GM20431 (cell line): ENCODE data around the gene LHB.

ENCODE experiments used
- in situ Hi-C: fragments of 300-500 bp; cut with MseI, MboI; formaldehyde crosslinking; loops from one replicate; pipeline ENCODE4 v1.15.0; 2020; ENCODE audit warnings: low sequenced_read_pairs; ENCODE audit not compliant: unreplicated experiment

The LHB gene

GRCh38 chr19:48988286-48988685 lies 28.6 kb downstream of the LHB start:
- in situ Hi-C loops, result no loop called here

GRCh38 chr19:48987323-48987722 lies 29.6 kb downstream of the LHB start:
- in situ Hi-C loops, result no loop called here

GRCh38 chr19:48986211-48986610 lies 30.7 kb downstream of the LHB start:
- in situ Hi-C loops, result no loop called here

- in situ Hi-C loops, result no loop called here
These were observed 31.2 kb downstream of the LHB start for GRCh38 chr19:48985711-48986110.

GRCh38 chr19:48982280-48982679 lies 34.6 kb downstream of the LHB start:
- in situ Hi-C loops, result no loop called here

GRCh38 chr19:48977061-48977460 lies 39.8 kb downstream of the LHB start:
- in situ Hi-C loops, result no loop called here

GRCh38 chr19:48975947-48976847 lies 40.7 kb downstream of the LHB start:
- in situ Hi-C loops, result no loop called here

- in situ Hi-C loops, result no loop called here
These were observed 45.9 kb downstream of the LHB start for GRCh38 chr19:48970923-48971395.

GRCh38 chr19:48970139-48970766 lies 46.6 kb downstream of the LHB start:
- in situ Hi-C loops, result no loop called here

GRCh38 chr19:48969276-48970138 lies 47.4 kb downstream of the LHB start:
- in situ Hi-C loops, result no loop called here

GRCh38 chr19:48968813-48969218 lies 48.1 kb downstream of the LHB start:
- in situ Hi-C loops, result no loop called here

- in situ Hi-C loops, result no loop called here
These were observed 48.7 kb downstream of the LHB start for GRCh38 chr19:48968179-48968661.

GRCh38 chr19:48967346-48968178 lies 49.3 kb downstream of the LHB start:
- in situ Hi-C loops, result no loop called here

GRCh38 chr19:48966541-48967345 lies 50.1 kb downstream of the LHB start:
- in situ Hi-C loops, result no loop called here
